MM.1S (cell line): ENCODE measurements around the gene FPGS.

Source experiments
- CTCF ChIP-seq: fragments of 300-600 bp; sonication (generic); IDR thresholded peaks from 2 replicates; pipeline ENCODE4 v1.5.1; 2016; ENCODE audit warnings: antibody characterized with exemption, low read length, mixed read lengths
- EZH2 ChIP-seq: fragments of 300-600 bp; sonication (generic); optimal IDR thresholded peaks from 2 replicates; pipeline ENCODE3; 2017; ENCODE audit warnings: low read depth, mild to moderate bottlenecking, antibody characterized with exemption, low read length, mixed read lengths
- EZH2phosphoT487 ChIP-seq: fragments of 300-600 bp; sonication (generic); IDR thresholded peaks from 2 replicates; pipeline ENCODE4 v1.6.1; 2018; ENCODE audit warnings: antibody characterized with exemption, low read length

GRCh38 chr9:127789179-127789578, 13.5 kb upstream of the FPGS start:
- TF ChIP-seq CTCF = no peak
- no peak for TF ChIP-seq EZH2phosphoT487
- TF ChIP-seq EZH2 = no peak
